Cardiac fibroblast (primary cell): ENCODE data around the gene EPHB1.
A peak's percentile ranks its signal among the peaks of the same experiment; 100 is the strongest.

ENCODE experiments used
- DNase-seq, 2 donors: peaks; one replicate each; pipeline versions ENCODE4 v3.0.0 to v3.0.0-alpha.2; 2010; ENCODE audit warnings: low read depth in 2 of 2
- H3K4me3 ChIP-seq, 2 donors: replicated peaks in 1 of 2; 1 replicate in 1 of 2; 2 replicates in 1 of 2; pipeline ENCODE4 v1.5.1; 2011; ENCODE audit warnings: low read depth in 2 of 2, low read length in 2 of 2, mild to moderate bottlenecking in 2 of 2, moderate library complexity in 1 of 2
- TF ChIP-seq, protein P1 (sequence below): IDR thresholded peaks from one replicate; pipeline ENCODE4 v1.5.1; 2011; ENCODE audit warnings: low read depth, mild to moderate bottlenecking, low read length, inconsistent platforms

Gene EPHB1

DNA sequence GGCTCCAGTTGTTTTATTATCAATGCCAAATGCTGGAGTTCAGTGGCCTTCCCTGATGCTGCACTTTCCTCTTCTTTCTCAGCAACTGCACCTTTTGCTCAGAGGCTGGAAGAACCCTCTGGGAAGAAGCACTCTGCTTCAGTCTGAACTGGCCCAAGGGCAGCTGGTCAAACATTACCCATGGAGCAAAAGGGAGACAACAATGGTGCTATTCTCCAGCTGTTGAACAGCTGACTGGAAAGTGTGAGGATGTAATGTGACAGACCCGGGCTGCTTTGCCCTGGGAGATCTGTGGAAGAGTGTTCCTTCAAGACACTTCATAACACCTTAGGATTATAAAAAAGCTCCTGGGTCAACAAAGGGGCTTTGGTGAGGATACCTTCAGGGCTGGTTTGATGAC is 84.9 kb downstream of the EPHB1 start:
- no peak for DNase-seq
- H3K4me3 ChIP-seq: no peak overlapping the region
- TF ChIP-seq, protein P1, sequence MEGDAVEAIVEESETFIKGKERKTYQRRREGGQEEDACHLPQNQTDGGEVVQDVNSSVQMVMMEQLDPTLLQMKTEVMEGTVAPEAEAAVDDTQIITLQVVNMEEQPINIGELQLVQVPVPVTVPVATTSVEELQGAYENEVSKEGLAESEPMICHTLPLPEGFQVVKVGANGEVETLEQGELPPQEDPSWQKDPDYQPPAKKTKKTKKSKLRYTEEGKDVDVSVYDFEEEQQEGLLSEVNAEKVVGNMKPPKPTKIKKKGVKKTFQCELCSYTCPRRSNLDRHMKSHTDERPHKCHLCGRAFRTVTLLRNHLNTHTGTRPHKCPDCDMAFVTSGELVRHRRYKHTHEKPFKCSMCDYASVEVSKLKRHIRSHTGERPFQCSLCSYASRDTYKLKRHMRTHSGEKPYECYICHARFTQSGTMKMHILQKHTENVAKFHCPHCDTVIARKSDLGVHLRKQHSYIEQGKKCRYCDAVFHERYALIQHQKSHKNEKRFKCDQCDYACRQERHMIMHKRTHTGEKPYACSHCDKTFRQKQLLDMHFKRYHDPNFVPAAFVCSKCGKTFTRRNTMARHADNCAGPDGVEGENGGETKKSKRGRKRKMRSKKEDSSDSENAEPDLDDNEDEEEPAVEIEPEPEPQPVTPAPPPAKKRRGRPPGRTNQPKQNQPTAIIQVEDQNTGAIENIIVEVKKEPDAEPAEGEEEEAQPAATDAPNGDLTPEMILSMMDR: no peak

DNA sequence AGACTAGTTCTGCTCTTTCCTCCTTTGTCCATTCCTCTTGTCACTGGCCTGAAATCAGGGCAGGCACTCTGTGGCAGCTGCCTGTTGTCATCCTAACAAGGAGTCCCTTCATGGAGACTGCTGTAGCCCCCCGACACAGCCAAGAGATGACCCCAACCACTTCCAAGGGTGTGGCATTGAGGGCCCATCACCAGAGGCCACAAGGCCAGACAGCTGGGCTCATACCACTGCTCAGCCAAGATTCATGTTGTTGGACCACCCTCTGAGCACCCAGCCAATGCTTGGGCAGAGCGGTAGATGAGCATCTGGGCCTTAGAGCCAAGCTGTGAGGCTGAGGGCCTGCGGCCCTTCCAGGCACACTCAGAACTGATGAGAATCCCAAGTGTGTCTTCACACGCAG is 85.4 kb downstream of the EPHB1 start:
- H3K4me3 ChIP-seq: no peak overlapping the region
- TF ChIP-seq, protein P1: no peak
- no peak for DNase-seq

DNA sequence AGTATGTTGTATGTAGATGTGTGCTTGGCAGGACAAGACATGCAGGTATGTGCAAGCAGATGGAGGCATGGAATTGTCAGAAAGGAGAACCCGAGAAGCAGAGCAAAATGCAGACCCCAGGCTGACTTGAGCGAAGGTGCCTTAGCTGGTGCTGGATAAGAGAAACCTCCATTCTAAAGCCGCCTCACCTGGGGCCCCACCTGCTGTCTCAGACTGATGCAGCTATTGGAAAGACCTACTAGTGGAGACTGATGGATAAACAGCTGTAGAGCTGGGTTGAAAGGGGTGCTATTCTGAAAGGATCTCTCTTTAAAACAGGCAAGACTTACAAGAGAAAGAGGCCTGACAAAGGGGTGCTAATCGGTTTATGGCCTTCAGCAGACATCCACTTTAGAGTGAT is 86.2 kb downstream of the EPHB1 start:
- no peak overlapping the region for H3K4me3 ChIP-seq
- TF ChIP-seq, protein P1: no peak
- no peak for DNase-seq

DNA sequence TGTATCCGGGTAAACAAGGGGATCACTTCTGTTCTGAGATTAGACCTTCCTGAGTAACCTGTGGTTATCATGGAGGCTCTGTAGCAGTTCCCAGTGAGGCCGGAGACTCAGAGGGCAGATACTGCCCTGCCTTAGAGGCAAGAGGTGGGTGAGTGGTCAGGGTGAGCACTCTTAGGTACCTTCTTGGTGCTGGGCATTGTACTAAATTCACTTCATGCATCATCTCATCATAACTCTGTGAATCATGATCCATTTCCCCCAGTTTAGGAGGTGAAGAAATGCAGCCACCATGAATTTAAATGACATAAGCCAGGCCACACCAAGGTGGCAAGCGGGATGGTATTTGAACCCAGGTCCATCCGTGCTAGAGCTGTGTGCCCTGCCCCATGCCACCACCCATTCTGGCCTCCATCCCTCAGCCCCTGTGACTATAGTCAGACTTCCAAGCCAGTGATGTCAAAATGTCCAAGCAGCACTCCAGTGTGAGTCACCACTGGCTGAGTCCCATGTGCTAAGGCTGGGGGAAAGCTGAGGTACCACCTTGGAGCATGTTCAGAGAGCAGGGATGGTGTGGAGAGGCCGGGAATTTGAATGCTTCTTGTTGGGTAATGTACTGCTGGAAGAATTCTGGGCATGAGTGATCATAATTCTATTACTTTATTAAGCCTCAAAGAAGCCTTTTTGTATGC is 88.8 kb downstream of the EPHB1 start:
- peak in 1 of 2 donors; percentile 1 for DNase-seq
- TF ChIP-seq, protein P1: no peak
- no peak overlapping the region for H3K4me3 ChIP-seq

DNA sequence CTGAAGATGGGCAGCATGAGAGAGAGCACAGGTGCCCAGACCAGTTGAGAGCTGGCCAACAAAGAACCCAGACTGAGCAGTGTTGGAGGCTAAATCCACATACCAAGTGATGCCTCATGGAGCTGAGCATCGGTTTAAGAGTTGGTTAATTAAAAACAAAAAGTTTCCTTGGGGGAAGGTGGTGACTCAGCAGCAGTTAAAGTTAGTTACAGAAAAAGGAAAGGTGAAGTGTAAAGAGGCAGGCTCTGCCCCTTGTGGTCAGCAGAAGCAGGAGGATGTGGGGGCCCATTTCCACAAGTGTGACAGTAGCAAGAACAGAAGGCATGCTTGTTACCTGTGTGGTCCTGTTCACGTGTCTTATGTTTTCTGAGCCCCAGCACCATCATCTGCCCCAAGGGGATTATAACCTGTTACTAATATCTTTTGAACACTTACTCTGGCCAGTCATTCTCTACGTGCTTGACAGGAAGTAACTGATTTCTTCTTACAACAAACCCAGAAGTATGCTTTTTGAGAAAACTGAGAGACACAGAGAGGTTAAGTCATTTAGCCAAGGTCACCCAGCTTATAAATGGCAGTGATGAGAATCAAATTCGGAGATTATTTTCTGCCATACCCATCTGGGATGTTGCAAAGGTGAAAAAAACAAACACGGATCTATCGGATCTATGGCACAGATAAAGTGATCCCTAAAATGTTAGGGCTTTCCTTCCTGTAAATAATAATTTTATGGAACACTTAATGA is 91.0 kb downstream of the EPHB1 start:
- TF ChIP-seq, protein P1: no peak
- H3K4me3 ChIP-seq: no peak overlapping the region
- no peak for DNase-seq

DNA sequence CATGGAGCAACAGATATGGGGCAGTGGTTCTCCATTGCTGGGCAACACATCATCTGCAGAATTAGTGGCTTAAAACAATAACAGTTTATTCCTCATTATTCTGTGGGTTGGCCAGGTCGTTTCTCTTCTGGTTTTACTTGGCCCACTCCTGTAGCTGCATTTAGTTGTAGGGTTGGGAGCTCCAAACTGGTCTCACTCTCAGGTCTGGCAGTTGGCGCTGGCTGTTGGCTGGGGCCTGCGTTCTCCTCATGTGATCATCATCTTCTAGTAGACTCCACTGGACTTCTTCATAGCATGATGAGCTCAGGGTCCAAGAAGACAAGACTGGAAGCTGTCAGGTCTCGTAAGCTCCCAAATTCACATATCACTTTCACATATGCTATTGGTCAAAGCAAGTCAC is 91.9 kb downstream of the EPHB1 start:
- H3K4me3 ChIP-seq: no peak overlapping the region
- no peak for DNase-seq
- TF ChIP-seq, protein P1: no peak
